ENCODE measurements around the gene SELENOO.

The SELENOO gene

GRCh38 chr22:50192436-50193204 lies 8.2 kb upstream of the SELENOO start:
- 90% methylated on average over 25 of the region's 25 CpGs for WGBS
- no peak overlapping the region for H3K14ac ChIP-seq (ENCODE audit: low read length in 2 of 2)
- peak overlapping the region; percentile 18 for H4K91ac ChIP-seq (ENCODE audit: low read length)
- H3K4ac ChIP-seq (ENCODE audit: low read depth in 1 of 2, low read length in 2 of 2), result peak overlapping the region in 1 of 2 experiments; percentile 40
- H4K8ac ChIP-seq (ENCODE audit: low read length), result no peak overlapping the region
- H3K27ac ChIP-seq (ENCODE audit: low read length, poor library complexity, severe bottlenecking), result no peak overlapping the region
- H3K18ac ChIP-seq (ENCODE audit: low read depth in 1 of 2, low read length in 2 of 2), result no peak overlapping the region
- H3K4me2 ChIP-seq (ENCODE audit: low read length, poor library complexity, severe bottlenecking), result no peak overlapping the region
- H3K9ac ChIP-seq (ENCODE audit: low read length), result no peak overlapping the region
- peak overlapping the region; percentile 24 for H2AK5ac ChIP-seq (ENCODE audit: low read length, severe bottlenecking)
- no peak overlapping the region for H2BK12ac ChIP-seq (ENCODE audit: low read length in 2 of 2)
- H3K9me3 ChIP-seq (ENCODE audit: control insufficient read depth, low read length), result no peaks in the 10 kb centered on the region
- H3K36me3 ChIP-seq (ENCODE audit: control insufficient read depth in 1 of 2, insufficient read depth in 2 of 2, low read depth in 1 of 2, low read length in 2 of 2), result peaks cover 26 to 65% of the 10 kb centered on the region in 2 experiments
- DNase-seq, result no peak
- H2BK15ac ChIP-seq (ENCODE audit: low read depth, poor library complexity, severe bottlenecking), result no peak overlapping the region
- no peak overlapping the region for H2BK120ac ChIP-seq (ENCODE audit: low read depth, low read length)
- H3K27me3 ChIP-seq (ENCODE audit: control insufficient read depth in 1 of 2, insufficient read depth in 1 of 2, low read length in 2 of 2), result no peaks in the 10 kb centered on the region
- H3K4me1 ChIP-seq (ENCODE audit: control insufficient read depth, insufficient read depth, low read depth, low read length), result peaks cover 45% of the 10 kb centered on the region
- H3K23ac ChIP-seq (ENCODE audit: low read length in 2 of 2), result no peak overlapping the region
- peaks cover 40% of the 10 kb centered on the region for H3K79me1 ChIP-seq (replicated peaks; ENCODE audit: low read length, poor library complexity, severe bottlenecking)
- H3K4me3 ChIP-seq (ENCODE audit: insufficient read depth in 1 of 2, low read depth in 1 of 2, low read length in 2 of 2), result no peak overlapping the region
- H2AFZ ChIP-seq (ENCODE audit: low read depth, low read length), result no peak overlapping the region
- H2BK5ac ChIP-seq (ENCODE audit: low read depth, low read length, poor library complexity, severe bottlenecking), result no peak overlapping the region

DNA sequence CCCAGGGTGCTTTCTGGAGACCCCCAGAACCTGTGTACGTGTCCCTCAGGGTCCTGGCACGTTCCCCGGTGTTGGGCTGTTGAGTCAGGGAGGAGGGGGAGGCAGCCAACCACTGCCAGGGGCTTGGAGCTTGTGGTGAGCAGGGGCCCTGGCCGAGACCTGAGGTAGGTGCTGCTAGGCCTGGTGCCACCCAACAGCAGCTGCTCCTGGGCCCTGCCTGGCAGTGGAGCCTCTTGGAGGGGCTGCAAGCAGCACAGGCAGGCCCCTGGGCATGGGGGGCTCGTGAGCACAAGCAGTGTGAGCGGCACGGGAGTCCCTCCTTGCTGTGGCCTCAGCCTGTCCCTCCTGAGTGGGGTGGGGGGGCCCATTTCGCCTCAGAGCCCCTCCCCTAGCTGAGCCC lies 7.2 kb upstream of the SELENOO start:
- Histone ChIP-seq H2BK15ac (ENCODE audit: low read depth, poor library complexity, severe bottlenecking) (no peak overlapping the region), H3K79me1 (replicated peaks; ENCODE audit: low read length, poor library complexity, severe bottlenecking) (peaks cover 40% of the 10 kb centered on the region), H3K27ac (ENCODE audit: low read length, poor library complexity, severe bottlenecking) (no peak overlapping the region), H3K14ac (ENCODE audit: low read length in 2 of 2) (no peak overlapping the region), H3K18ac (ENCODE audit: low read depth in 1 of 2, low read length in 2 of 2) (no peak overlapping the region), H3K4me3 (ENCODE audit: insufficient read depth in 1 of 2, low read depth in 1 of 2, low read length in 2 of 2) (no peak overlapping the region), H3K4me2 (ENCODE audit: low read length, poor library complexity, severe bottlenecking) (no peak overlapping the region), H2AFZ (ENCODE audit: low read depth, low read length) (no peak overlapping the region), H3K9ac (ENCODE audit: low read length) (no peak overlapping the region), H4K91ac (ENCODE audit: low read length) (no peak overlapping the region), H3K27me3 (ENCODE audit: control insufficient read depth in 1 of 2, insufficient read depth in 1 of 2, low read length in 2 of 2) (no peaks in the 10 kb centered on the region), H2BK120ac (ENCODE audit: low read depth, low read length) (no peak overlapping the region), H2BK12ac (ENCODE audit: low read length in 2 of 2) (no peak overlapping the region), H3K36me3 (ENCODE audit: control insufficient read depth in 1 of 2, insufficient read depth in 2 of 2, low read depth in 1 of 2, low read length in 2 of 2) (peaks cover 29 to 72% of the 10 kb centered on the region in 2 experiments), H3K4ac (ENCODE audit: low read depth in 1 of 2, low read length in 2 of 2) (no peak overlapping the region), H3K4me1 (ENCODE audit: control insufficient read depth, insufficient read depth, low read depth, low read length) (peaks cover 43% of the 10 kb centered on the region), H3K9me3 (ENCODE audit: control insufficient read depth, low read length) (no peaks in the 10 kb centered on the region), H2BK5ac (ENCODE audit: low read depth, low read length, poor library complexity, severe bottlenecking) (no peak overlapping the region), H3K23ac (ENCODE audit: low read length in 2 of 2) (no peak overlapping the region), H4K8ac (ENCODE audit: low read length) (no peak overlapping the region), H2AK5ac (ENCODE audit: low read length, severe bottlenecking) (no peak overlapping the region)
- WGBS, result 86% methylated on average over 8 of the region's 8 CpGs
- no peak for DNase-seq

DNA sequence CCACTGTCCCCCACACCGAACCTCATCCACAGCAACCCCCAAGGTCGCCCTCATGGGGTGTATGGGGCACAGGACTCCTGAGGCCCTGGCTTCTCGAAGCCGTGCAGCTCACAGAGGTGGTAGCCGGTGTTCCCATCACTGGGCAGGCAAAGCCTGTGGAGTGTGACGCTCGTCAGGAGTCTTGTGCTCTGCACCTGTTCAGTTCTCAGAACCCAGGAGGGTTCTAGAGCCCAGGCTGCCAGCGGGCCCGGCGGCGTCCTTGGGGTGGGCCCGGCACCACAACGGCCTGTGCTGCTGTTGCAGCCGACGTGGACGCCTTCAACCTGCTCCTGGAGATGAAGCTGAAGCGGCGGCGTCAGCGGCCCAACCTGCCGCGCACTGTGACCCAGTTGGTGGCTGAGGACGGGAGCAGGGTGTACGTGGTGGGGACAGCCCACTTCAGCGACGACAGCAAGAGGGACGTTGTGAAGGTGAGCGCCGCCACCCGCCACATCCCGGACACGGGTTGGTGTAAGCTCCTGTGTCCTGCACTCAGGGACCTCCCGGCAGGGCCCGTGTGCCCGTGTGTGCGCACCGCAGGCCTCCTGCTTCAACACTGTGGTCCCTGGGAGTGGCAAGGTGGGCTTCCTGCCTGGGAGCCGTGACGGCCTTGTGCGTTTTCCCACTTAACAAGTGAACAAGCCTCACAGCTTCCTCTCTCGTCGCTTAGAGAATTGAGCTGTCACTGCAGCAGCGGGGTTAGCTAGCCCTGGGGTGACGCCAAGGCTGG lies 6.6 kb upstream of the SELENOO start:
- no peak overlapping the region for H2BK12ac ChIP-seq (ENCODE audit: low read length in 2 of 2)
- H3K18ac ChIP-seq (ENCODE audit: low read depth in 1 of 2, low read length in 2 of 2), result no peak overlapping the region
- H3K14ac ChIP-seq (ENCODE audit: low read length in 2 of 2), result no peak overlapping the region
- H2BK120ac ChIP-seq (ENCODE audit: low read depth, low read length), result no peak overlapping the region
- H3K9ac ChIP-seq (ENCODE audit: low read length), result no peak overlapping the region
- no peak overlapping the region for H3K23ac ChIP-seq (ENCODE audit: low read length in 2 of 2)
- H4K91ac ChIP-seq (ENCODE audit: low read length), result no peak overlapping the region
- H3K79me1 ChIP-seq (replicated peaks; ENCODE audit: low read length, poor library complexity, severe bottlenecking), result peaks cover 34% of the 10 kb centered on the region
- H2AFZ ChIP-seq (ENCODE audit: low read depth, low read length), result no peak overlapping the region
- no peaks in the 10 kb centered on the region for H3K9me3 ChIP-seq (ENCODE audit: control insufficient read depth, low read length)
- H2AK5ac ChIP-seq (ENCODE audit: low read length, severe bottlenecking), result no peak overlapping the region
- DNase-seq, result no peak
- no peak overlapping the region for H3K4ac ChIP-seq (ENCODE audit: low read depth in 1 of 2, low read length in 2 of 2)
- WGBS, result 98% methylated on average over 44 of the region's 44 CpGs
- H2BK5ac ChIP-seq (ENCODE audit: low read depth, low read length, poor library complexity, severe bottlenecking), result no peak overlapping the region
- H3K4me1 ChIP-seq (ENCODE audit: control insufficient read depth, insufficient read depth, low read depth, low read length), result peaks cover 40% of the 10 kb centered on the region
- H3K4me3 ChIP-seq (ENCODE audit: insufficient read depth in 1 of 2, low read depth in 1 of 2, low read length in 2 of 2), result no peak overlapping the region
- H3K4me2 ChIP-seq (ENCODE audit: low read length, poor library complexity, severe bottlenecking), result no peak overlapping the region
- no peaks in the 10 kb centered on the region for H3K27me3 ChIP-seq (ENCODE audit: control insufficient read depth in 1 of 2, insufficient read depth in 1 of 2, low read length in 2 of 2)
- H3K27ac ChIP-seq (ENCODE audit: low read length, poor library complexity, severe bottlenecking), result no peak overlapping the region
- H3K36me3 ChIP-seq (ENCODE audit: control insufficient read depth in 1 of 2, insufficient read depth in 2 of 2, low read depth in 1 of 2, low read length in 2 of 2), result peaks cover 25 to 73% of the 10 kb centered on the region in 2 experiments
- no peak overlapping the region for H2BK15ac ChIP-seq (ENCODE audit: low read depth, poor library complexity, severe bottlenecking)
- peak overlapping the region; percentile 4 for H4K8ac ChIP-seq (ENCODE audit: low read length)

GRCh38 chr22:50196256-50196655 lies 4.6 kb upstream of the SELENOO start:
- Histone ChIP-seq H3K9ac (ENCODE audit: low read length) (no peak overlapping the region), H3K27ac (ENCODE audit: low read length, poor library complexity, severe bottlenecking) (no peak overlapping the region), H2BK15ac (ENCODE audit: low read depth, poor library complexity, severe bottlenecking) (no peak overlapping the region), H4K8ac (ENCODE audit: low read length) (no peak overlapping the region), H3K4ac (ENCODE audit: low read depth in 1 of 2, low read length in 2 of 2) (no peak overlapping the region), H3K23ac (ENCODE audit: low read length in 2 of 2) (no peak overlapping the region), H3K4me2 (ENCODE audit: low read length, poor library complexity, severe bottlenecking) (no peak overlapping the region), H3K27me3 (ENCODE audit: control insufficient read depth in 1 of 2, insufficient read depth in 1 of 2, low read length in 2 of 2) (no peaks in the 10 kb centered on the region), H4K91ac (ENCODE audit: low read length) (peak overlapping the region; percentile 25), H2BK120ac (ENCODE audit: low read depth, low read length) (no peak overlapping the region), H3K4me3 (ENCODE audit: insufficient read depth in 1 of 2, low read depth in 1 of 2, low read length in 2 of 2) (no peak overlapping the region), H3K79me1 (replicated peaks; ENCODE audit: low read length, poor library complexity, severe bottlenecking) (peaks cover 33% of the 10 kb centered on the region), H2AFZ (ENCODE audit: low read depth, low read length) (no peak overlapping the region), H2BK12ac (ENCODE audit: low read length in 2 of 2) (no peak overlapping the region), H3K4me1 (ENCODE audit: control insufficient read depth, insufficient read depth, low read depth, low read length) (peaks cover 26% of the 10 kb centered on the region), H3K14ac (ENCODE audit: low read length in 2 of 2) (no peak overlapping the region), H3K18ac (ENCODE audit: low read depth in 1 of 2, low read length in 2 of 2) (no peak overlapping the region), H3K9me3 (ENCODE audit: control insufficient read depth, low read length) (no peaks in the 10 kb centered on the region), H2AK5ac (ENCODE audit: low read length, severe bottlenecking) (no peak overlapping the region), H2BK5ac (ENCODE audit: low read depth, low read length, poor library complexity, severe bottlenecking) (no peak overlapping the region), H3K36me3 (ENCODE audit: control insufficient read depth in 1 of 2, insufficient read depth in 2 of 2, low read depth in 1 of 2, low read length in 2 of 2) (peaks cover 25 to 75% of the 10 kb centered on the region in 2 experiments)
- DNase-seq, result no peak
- 97% methylated on average over 18 of the region's 18 CpGs for WGBS
